Left colon (tissue), 2 donors: ENCODE data around the gene SNRPB. TPM values are rescaled to one million over a fixed set of nuclear protein-coding genes. Genes with fewer than 3 reads are reported as not detected.

Experiments
- ATAC-seq: fragments of 200-7000 bp; cut with Tn5 transposase; one replicate; pipeline ENCODE4 v1.9.1; 2020; ENCODE audit warnings: mild to moderate bottlenecking, moderate library complexity
- DNase-seq, 2 donors: peaks; one replicate each; pipeline ENCODE4 v3.0.0-alpha.2; 2020
- intact Hi-C, 2 donors: fragments of 100-400 bp; cut with DNase I in 1 of 2; cut with micrococcal nuclease in 1 of 2; formaldehyde crosslinking; loops; one replicate each; pipeline versions ENCODE4 v1.11.2 to v1.14.0; 2022; cut with DNase I, micrococcal nuclease
- total RNA-seq, 2 donors: library from RNA; stranded (reverse); fragmentation: NEBNext Ultra II Directional; extraction: Animal tissue kit (Norgen Biotek cat#: 25700); gene quantifications; one replicate each; pipeline ENCODE4 v1.2.1, GENCODE V29; 2021
- donor health status: DM: no; HTN: no; CAD: no.
- donor health status: DM: yes; HTN: yes; CAD: no.

SNRPB gene
- total RNA-seq, 2 donors from 2014 or later, result 104 to 120 TPM

DNA sequence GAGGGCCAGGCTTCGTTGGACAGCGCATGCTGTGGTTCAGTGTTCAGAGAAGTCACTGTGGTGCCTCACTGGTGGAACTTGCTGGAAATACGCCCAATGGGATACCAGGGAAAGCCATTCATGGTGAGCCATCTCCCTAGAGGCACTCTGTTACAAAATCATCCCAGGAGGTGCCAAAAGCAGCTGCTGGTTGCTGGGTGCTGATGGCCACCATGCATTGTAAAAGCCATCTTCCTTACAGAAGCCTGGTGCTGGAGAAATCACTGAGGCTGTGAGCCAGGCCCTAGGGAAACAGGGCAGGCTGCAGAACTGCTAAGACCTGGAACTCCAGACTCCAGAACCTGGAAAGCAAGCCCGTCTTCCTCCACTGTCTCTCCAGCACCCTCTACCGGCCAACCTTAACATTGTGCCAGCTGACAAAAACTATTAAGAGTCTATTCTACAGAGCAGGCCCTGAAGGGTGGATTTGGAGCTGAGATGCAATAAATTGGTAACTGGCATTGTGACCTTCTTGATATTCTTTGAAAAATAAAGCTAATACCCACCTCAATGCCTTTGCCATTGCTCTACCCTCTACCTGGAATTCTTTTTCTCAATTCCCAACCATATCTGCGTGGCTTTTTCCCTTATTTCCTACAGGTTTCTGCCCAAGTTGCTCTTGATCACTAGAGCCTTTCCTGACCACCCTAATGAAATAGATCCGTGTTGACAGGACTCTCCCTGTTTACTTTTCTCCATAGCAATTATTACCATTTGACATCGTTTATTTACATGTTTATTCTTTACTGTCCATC lies 18.5 kb downstream of the SNRPB start:
- DNase-seq (peak; percentile 41 to 68), ATAC-seq (peak; percentile 78)
- intact Hi-C loops, result no loop called here

DNA sequence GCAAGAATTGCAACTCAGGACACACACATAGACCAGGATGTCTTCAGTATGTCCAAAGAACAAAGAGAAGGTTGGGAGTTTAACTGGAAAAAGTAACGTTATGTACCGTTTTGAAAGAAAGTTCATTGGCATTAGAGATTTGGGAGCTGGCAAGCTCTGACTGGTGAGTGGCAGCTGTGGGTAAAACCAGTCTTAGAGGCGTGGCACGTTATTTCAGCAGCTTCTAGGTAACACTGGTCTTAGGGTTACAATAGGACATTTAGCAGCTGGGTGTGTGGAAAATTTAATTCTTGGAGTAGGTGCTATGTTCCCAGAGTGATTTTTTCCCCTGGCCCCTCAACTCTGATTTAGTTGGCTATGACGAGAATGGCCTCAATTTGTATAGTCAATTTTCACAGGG lies 19.2 kb downstream of the SNRPB start:
- intact Hi-C loops, result no loop called here
- DNase-seq (no peak), ATAC-seq (no peak)

DNA sequence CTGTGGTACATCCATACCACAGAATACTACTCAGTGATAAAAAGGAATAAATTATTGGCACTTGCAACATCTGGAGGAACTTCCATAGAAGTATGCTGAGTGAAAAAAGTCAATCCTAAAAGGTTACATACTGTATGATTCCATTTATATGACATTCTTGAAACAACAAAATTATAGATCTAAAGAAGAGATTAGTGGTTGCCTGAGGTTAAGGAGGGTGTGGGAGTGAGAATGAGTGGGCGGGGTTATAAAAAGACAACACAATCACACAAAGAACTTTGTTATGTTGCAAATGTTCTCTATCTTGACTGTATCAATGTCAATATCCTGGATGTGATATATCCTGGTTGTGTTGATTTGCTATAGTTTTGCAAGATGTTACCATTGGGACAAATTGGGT lies 21.2 kb downstream of the SNRPB start:
- intact Hi-C loops, result loop anchor here in 1 of 2 donors (10.0 kb wide), 1 partner anchor 235 kb away; no protein-coding TSS in a partner anchor
- ATAC-seq (no peak), DNase-seq (no peak)

DNA sequence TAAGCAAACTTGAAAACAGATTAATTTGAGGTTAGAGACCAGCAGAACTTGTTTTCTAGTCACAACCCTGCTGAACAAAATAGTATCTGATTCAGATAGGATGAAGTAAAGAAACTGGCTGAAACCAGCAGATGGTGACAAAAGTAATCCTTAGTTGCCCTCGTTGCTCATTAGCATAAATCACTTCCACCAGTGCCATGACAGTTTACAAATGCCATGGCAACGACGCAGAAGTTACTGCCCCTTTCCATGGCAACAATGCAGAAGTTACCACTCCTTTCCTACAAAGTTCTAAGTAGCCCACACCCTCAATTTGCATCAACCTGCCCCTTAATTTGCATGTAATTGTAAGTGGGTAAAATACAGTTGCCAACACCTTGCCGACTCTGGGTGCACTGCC lies 23.7 kb downstream of the SNRPB start:
- intact Hi-C loops, result loop anchor here in 1 of 2 donors (10.0 kb wide), 1 partner anchor 232 kb away; no protein-coding TSS in a partner anchor
- ATAC-seq (no peak), DNase-seq (no peak)

DNA sequence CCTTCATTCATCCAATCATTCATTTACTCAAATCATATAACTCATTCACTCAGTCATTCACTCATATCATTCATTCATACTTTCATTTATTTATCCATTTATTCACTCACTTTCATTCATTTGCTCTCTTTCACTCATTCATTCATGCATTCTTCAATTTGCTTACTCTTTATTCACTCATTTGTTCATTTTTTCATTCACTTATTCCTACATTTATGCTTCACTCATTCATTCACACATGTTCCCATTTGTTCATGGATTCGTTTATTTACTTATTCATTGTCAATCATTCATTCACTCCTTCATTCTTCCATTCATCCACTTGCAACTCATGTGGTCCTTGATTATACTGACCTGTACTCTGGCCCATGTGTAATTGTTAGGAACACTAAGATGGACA lies 39.4 kb downstream of the SNRPB start:
- no peak for ATAC-seq
- intact Hi-C loops, result no loop called here
- no peak for DNase-seq

DNA sequence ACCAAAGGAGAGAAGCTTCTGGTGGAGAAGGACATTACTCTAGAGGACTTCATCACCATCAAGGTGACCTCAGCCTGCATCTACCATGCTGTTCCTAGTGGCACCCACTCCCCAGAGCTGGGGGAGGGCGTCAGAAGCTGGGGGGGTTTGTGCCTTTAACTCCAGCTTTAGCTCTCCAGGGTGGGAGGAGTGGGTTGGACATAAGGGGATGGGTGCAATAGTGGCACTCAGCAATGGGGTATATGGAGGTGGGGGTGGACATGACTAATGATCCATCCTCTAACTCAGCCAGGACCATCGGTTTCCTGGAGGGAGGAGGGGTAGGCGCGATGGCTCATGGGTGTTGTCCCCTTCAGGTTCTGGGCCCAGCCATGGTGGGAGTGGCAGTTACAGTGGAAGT lies 40.1 kb downstream of the SNRPB start:
- no peak for ATAC-seq
- DNase-seq, result no peak
- intact Hi-C loops, result no loop called here

DNA sequence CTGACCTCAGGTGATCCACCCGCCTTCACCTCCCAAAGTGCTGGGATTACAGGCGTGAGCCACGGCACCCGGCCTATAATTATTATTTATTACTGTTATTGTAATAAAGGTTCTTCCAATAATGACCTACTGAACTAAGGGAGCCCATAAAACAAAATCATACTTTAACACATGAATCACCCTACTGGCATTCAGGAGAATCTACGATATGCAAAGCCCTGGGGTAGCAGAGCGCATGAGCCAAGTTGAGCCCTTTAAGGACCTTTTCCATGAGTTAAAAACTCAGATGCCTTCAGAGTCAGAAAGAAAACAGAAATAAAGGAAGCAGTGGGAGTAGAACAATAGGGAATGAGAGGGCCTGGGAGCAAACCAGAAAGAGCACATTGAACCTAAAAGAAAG lies 41.5 kb downstream of the SNRPB start:
- intact Hi-C loops, result no loop called here
- no peak for DNase-seq
- ATAC-seq, result no peak

DNA sequence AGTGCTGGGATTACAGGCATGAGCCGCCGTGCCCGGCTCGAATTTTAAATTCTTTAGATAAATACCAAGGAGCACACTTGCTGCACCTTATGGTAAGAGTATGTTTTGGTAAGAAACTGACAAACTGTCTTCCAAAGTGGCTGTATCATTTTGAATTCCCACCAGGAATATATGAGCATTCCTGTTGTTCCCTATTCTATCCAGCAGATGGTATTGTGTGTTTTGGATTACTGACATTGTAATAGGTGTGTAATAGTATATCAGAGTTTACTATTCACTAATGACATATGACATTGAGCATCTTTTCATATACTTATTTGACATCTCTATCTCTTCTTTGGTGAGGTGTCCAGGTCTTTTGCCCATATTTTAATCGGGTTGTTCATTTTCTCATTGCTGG lies 49.3 kb downstream of the SNRPB start:
- DNase-seq (no peak), ATAC-seq (no peak)
- intact Hi-C loops, result no loop called here

DNA sequence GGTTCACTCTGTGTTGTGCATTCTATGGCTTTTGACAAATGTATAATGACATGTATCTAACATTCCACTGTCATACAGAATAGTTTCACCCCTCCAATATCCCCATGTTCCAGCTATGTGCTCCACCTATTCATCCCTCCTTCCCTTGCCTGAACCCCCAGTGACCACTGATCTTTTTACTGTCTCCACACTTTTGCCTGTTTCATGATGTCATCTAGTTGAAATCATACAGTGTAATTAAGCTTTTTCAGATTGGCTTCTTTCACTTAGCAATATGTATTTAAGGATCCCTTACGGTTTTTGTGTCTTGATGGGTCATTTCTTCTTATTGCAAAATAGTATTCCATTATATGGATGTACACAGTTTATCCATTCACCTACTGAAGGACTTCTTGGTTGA lies 50.1 kb downstream of the SNRPB start:
- intact Hi-C loops, result no loop called here
- DNase-seq, result no peak
- no peak for ATAC-seq

DNA sequence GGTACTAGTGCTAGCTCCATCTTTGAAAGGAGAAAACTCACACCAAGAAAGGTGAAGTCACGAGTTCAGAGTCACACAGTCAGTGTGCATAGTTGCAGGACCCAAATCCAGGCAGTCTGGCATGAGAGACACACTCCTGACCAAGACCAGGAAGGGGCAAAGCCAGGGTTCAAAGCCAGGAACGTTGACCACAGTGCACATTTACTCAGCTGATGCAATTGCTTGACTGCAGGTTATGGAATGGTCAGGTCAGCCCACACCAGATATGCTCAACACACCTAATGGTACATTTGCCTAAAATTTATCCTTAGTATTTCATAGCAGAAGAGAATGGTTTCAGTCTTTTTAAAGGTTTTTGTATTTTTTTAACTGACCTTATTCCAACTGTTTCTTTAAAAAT lies 52.2 kb downstream of the SNRPB start:
- DNase-seq (no peak), ATAC-seq (no peak)
- intact Hi-C loops, result no loop called here

DNA sequence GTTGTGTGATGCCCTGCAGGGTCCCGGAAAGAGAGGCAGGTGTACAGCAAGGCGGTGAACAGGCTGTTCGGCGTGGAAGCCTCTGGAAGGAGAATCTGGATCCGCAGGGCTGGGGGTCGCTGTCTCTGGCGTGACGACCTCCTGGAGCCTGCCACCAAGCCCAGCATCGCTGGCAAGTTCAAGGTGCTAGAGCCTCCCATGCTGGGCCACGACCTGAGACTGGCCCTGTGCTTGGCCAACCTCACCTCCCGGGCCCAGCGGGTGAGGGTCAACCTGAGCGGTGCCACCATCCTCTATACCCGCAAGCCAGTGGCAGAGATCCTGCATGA lies 53.4 kb downstream of the SNRPB start:
- no peak for ATAC-seq
- intact Hi-C loops, result no loop called here

DNA sequence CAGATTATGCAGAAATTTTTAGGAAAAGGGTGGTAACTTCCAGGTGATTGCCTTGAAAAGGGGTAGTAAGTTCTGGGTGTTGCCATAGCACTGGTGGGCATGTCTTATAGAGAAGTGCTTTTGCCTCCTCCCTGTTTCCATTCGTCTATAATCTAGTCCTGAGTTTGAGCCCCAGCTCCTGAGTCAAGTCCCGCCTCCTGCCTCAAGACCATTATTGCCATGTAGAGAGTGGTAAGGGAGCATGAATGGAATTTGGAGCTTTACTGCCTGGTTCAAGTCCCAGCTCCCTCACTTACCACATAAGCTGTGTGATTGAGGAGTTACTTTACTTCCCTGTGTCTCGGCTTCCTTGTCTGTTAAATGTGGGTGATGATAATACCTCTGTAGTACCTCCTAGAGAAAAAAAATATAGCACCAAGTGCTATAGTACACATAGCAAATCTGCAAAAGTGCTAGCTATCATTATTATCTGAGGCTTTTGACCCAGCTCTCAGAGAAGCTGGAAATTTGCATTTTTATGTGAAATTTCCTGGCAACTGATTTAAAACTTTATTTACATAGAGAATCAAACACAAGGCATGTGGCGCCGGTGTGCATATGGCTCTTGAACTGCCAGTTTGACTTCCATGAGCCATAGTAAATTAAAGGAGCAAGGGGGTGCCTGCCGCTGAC lies 53.9 kb downstream of the SNRPB start:
- DNase-seq (no peak), ATAC-seq (no peak)
- intact Hi-C loops, result no loop called here

More for the DNA sequence above, 53.4 kb downstream of the SNRPB start:
- DNase-seq, result no peak

Other genes starting within 250 kb of the SNRPB start
- gene TGM3, start 174.8 kb downstream of the SNRPB start, total RNA-seq, result under 1 TPM; 0.36 to 0.43 TPM
- not detected for gene TGM6, start 89.9 kb downstream of the SNRPB start, total RNA-seq
- 1 to 10 TPM; 6.8 to 7.2 TPM for gene ZNF343, start 38.1 kb upstream of the SNRPB start, total RNA-seq
- not detected for gene TMC2, start 65.8 kb upstream of the SNRPB start, total RNA-seq
- gene NOP56, start 181.8 kb upstream of the SNRPB start, total RNA-seq, result 10 to 100 TPM; 70.9 to 85.3 TPM
- gene IDH3B, start 193.4 kb upstream of the SNRPB start, total RNA-seq, result 100 to 1,000 TPM; 104 to 144 TPM
- gene EBF4, start 222.0 kb upstream of the SNRPB start, total RNA-seq, result 1 to 10 TPM; 1.9 to 8.2 TPM